Neural cell (in vitro differentiated cells): ENCODE measurements around the gene ANKRD49. TPM values are rescaled to one million over a fixed set of nuclear protein-coding genes. Genes with fewer than 3 reads are reported as not detected.

Experiments used
- H2AFZ ChIP-seq: fragments of 200-600, 300-800 bp; sonication (generic), shearing (Covaris generic); 2 replicates; pipeline ENCODE4 v1.6.0; 2014; ENCODE audit warnings: low read depth, mild to moderate bottlenecking, antibody characterized with exemption, low read length, moderate library complexity
- H3F3A ChIP-seq: fragments of 200-600 bp; shearing (Covaris generic); 2 replicates; pipeline ENCODE4 v1.6.1; 2016; ENCODE audit warnings: mild to moderate bottlenecking, moderate library complexity, mixed read lengths, antibody characterized with exemption, low read length; ENCODE audit not compliant: insufficient read depth, poor library complexity, severe bottlenecking
- H3K27ac ChIP-seq: fragments of 200-600, 300-800 bp; sonication (generic), shearing (Covaris generic); 2 replicates; pipeline ENCODE4 v1.5.1; 2014; ENCODE audit warnings: mild to moderate bottlenecking, low read length, moderate library complexity
- H3K27me3 ChIP-seq: fragments of 300-800, 200-600 bp; sonication (generic), shearing (Covaris generic); 2 replicates; pipeline ENCODE4 v1.6.0; 2014; ENCODE audit warnings: mild to moderate bottlenecking, low read depth, low read length, moderate library complexity; ENCODE audit not compliant: insufficient read depth
- H3K36me3 ChIP-seq: fragments of 300-800, 200-600 bp; sonication (generic), shearing (Covaris generic); 2 replicates; pipeline ENCODE4 v1.5.1; 2014; ENCODE audit warnings: mild to moderate bottlenecking, antibody characterized with exemption, low read length, moderate library complexity; ENCODE audit not compliant: insufficient read depth
- H3K4me2 ChIP-seq: fragments of 300-800, 200-600 bp; sonication (generic), shearing (Covaris generic); 2 replicates; pipeline ENCODE4 v1.6.0; 2014; ENCODE audit warnings: mild to moderate bottlenecking, low read length
- H3K4me3 ChIP-seq: fragments of 300-800, 200-600 bp; sonication (generic), shearing (Covaris generic); 2 replicates; pipeline ENCODE4 v1.5.1; 2014; ENCODE audit warnings: mild to moderate bottlenecking, low read length, moderate library complexity
- H3K79me2 ChIP-seq: fragments of 200-600 bp; shearing (Covaris generic); replicated peaks from 2 replicates; pipeline ENCODE4 v1.6.0; 2014; ENCODE audit warnings: mild to moderate bottlenecking, low read length, moderate library complexity; ENCODE audit not compliant: insufficient read depth
- H3K9ac ChIP-seq: fragments of 300-800, 200-600 bp; sonication (generic), shearing (Covaris generic); 2 replicates; pipeline ENCODE4 v1.6.1; 2016; ENCODE audit warnings: mild to moderate bottlenecking, low read length, mixed read lengths
- H3K9me2 ChIP-seq: fragments of 200-600 bp; shearing (Covaris generic); 2 replicates; pipeline ENCODE4 v1.6.1; 2016; ENCODE audit warnings: mild to moderate bottlenecking, low read length, mixed read lengths; ENCODE audit not compliant: insufficient read depth
- H3K9me3 ChIP-seq: fragments of 200-600, 300-800 bp; sonication (generic), shearing (Covaris generic); 2 replicates; pipeline ENCODE4 v1.6.1; 2016; ENCODE audit warnings: mild to moderate bottlenecking, mixed run types, low read length, moderate library complexity, mixed read lengths
- H4K20me1 ChIP-seq: fragments of 200-600 bp; shearing (Covaris generic); 2 replicates; pipeline ENCODE4 v1.6.1; 2016; ENCODE audit warnings: mild to moderate bottlenecking, mixed run types; ENCODE audit not compliant: insufficient read depth
- EP300 ChIP-seq: fragments of 450-650 bp; conservative IDR thresholded peaks from 2 replicates; pipeline ENCODE4 v1.6.1; 2014; ENCODE audit warnings: antibody characterized with exemption, mild to moderate bottlenecking, moderate library complexity; ENCODE audit not compliant: poor library complexity, severe bottlenecking
- EZH2 ChIP-seq: fragments of 200-600, 300-800 bp; shearing (Covaris generic), sonication (generic); IDR thresholded peaks from 2 replicates; pipeline ENCODE4 v1.6.1; 2014; ENCODE audit warnings: antibody characterized with exemption, low read length, borderline replicate concordance, mild to moderate bottlenecking; ENCODE audit not compliant: insufficient read depth, poor library complexity, severe bottlenecking
- MXI1 ChIP-seq: fragments of 450-650 bp; conservative IDR thresholded peaks from 2 replicates; pipeline ENCODE4 v1.6.1; 2014; ENCODE audit warnings: antibody characterized with exemption, mild to moderate bottlenecking; ENCODE audit not compliant: poor library complexity, severe bottlenecking
- POLR2AphosphoS5 ChIP-seq: IDR thresholded peaks from 2 replicates; pipeline ENCODE4 v1.6.1; 2012
- RAD21 ChIP-seq: fragments of 450-650 bp; conservative IDR thresholded peaks from 2 replicates; pipeline ENCODE4 v1.6.1; 2014; ENCODE audit warnings: antibody characterized with exemption, mild to moderate bottlenecking, moderate library complexity
- REST ChIP-seq: IDR thresholded peaks from 2 replicates; pipeline ENCODE4 v1.6.1; 2012; ENCODE audit warnings: borderline replicate concordance
- SMC3 ChIP-seq: fragments of 450-650 bp; conservative IDR thresholded peaks from 2 replicates; pipeline ENCODE4 v1.6.1; 2014; ENCODE audit warnings: antibody characterized with exemption, mild to moderate bottlenecking, moderate library complexity; ENCODE audit not compliant: poor library complexity
- TAF1 ChIP-seq: IDR thresholded peaks from 2 replicates; pipeline ENCODE4 v1.6.1; 2012; ENCODE audit warnings: low read depth
- polyA plus RNA-seq: library from polyadenylated mRNA; depleted of rRNA; stranded (reverse); fragments of >200 nt; gene quantifications from 2 replicates; pipeline ENCODE4 v1.2.3, GENCODE V29; 2014
- TF ChIP-seq, protein P1 (sequence below): fragments of 450-650 bp; IDR thresholded peaks from 2 replicates; pipeline ENCODE4 v1.5.1; 2014; ENCODE audit warnings: antibody characterized with exemption, mild to moderate bottlenecking, moderate library complexity; ENCODE audit not compliant: poor library complexity, severe bottlenecking

Gene ANKRD49
- polyA plus RNA-seq, 1 donor from 2014 or later, result 54.6 TPM

GRCh38 chr11:94459576-94459975, 34.2 kb upstream of the ANKRD49 start:
- Histone ChIP-seq H3K27me3 (no peaks in the 10 kb centered on the region), H3K36me3 (no peaks in the 10 kb centered on the region), H3F3A (no peaks in the 10 kb centered on the region), H3K4me3 (no peak overlapping the region), H3K27ac (no peak overlapping the region), H3K9me3 (no peaks in the 10 kb centered on the region), H3K79me2 (no peaks in the 10 kb centered on the region), H3K4me2 (no peak overlapping the region), H2AFZ (no peak overlapping the region), H3K9me2 (no peaks in the 10 kb centered on the region), H3K9ac (no peak overlapping the region), H4K20me1 (no peaks in the 10 kb centered on the region)
- TF ChIP-seq SMC3 (no peak), EZH2 (no peak), REST (no peak), RAD21 (no peak), EP300 (no peak), POLR2AphosphoS5 (no peak), MXI1 (no peak), TAF1 (no peak)
- TF ChIP-seq, protein P1, sequence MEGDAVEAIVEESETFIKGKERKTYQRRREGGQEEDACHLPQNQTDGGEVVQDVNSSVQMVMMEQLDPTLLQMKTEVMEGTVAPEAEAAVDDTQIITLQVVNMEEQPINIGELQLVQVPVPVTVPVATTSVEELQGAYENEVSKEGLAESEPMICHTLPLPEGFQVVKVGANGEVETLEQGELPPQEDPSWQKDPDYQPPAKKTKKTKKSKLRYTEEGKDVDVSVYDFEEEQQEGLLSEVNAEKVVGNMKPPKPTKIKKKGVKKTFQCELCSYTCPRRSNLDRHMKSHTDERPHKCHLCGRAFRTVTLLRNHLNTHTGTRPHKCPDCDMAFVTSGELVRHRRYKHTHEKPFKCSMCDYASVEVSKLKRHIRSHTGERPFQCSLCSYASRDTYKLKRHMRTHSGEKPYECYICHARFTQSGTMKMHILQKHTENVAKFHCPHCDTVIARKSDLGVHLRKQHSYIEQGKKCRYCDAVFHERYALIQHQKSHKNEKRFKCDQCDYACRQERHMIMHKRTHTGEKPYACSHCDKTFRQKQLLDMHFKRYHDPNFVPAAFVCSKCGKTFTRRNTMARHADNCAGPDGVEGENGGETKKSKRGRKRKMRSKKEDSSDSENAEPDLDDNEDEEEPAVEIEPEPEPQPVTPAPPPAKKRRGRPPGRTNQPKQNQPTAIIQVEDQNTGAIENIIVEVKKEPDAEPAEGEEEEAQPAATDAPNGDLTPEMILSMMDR, result no peak

GRCh38 chr11:94469416-94469815, 24.4 kb upstream of the ANKRD49 start:
- TF ChIP-seq TAF1, result no peak
- TF ChIP-seq RAD21, result no peak
- TF ChIP-seq POLR2AphosphoS5, result no peak
- TF ChIP-seq MXI1, result no peak
- H3K36me3 ChIP-seq, result no peaks in the 10 kb centered on the region
- H3K79me2 ChIP-seq, result no peaks in the 10 kb centered on the region

More at GRCh38 chr11:94469416-94469815, 24.4 kb upstream of the ANKRD49 start:
- Histone ChIP-seq H3K27ac (no peak overlapping the region), H3F3A (no peaks in the 10 kb centered on the region), H2AFZ (no peak overlapping the region), H3K4me2 (no peak overlapping the region), H3K9me3 (no peaks in the 10 kb centered on the region), H3K9me2 (no peaks in the 10 kb centered on the region), H3K9ac (no peak overlapping the region), H3K4me3 (no peak overlapping the region), H4K20me1 (no peaks in the 10 kb centered on the region), H3K27me3 (no peaks in the 10 kb centered on the region)
